IPS-11a (cell line): ENCODE results near the gene CEBPZOS.

Experiments
- H3K4me3 ChIP-seq: one replicate; pipeline ENCODE4 v1.5.1; 2013; ENCODE audit warnings: low read depth, low read length, control low read depth

Gene CEBPZOS

DNA sequence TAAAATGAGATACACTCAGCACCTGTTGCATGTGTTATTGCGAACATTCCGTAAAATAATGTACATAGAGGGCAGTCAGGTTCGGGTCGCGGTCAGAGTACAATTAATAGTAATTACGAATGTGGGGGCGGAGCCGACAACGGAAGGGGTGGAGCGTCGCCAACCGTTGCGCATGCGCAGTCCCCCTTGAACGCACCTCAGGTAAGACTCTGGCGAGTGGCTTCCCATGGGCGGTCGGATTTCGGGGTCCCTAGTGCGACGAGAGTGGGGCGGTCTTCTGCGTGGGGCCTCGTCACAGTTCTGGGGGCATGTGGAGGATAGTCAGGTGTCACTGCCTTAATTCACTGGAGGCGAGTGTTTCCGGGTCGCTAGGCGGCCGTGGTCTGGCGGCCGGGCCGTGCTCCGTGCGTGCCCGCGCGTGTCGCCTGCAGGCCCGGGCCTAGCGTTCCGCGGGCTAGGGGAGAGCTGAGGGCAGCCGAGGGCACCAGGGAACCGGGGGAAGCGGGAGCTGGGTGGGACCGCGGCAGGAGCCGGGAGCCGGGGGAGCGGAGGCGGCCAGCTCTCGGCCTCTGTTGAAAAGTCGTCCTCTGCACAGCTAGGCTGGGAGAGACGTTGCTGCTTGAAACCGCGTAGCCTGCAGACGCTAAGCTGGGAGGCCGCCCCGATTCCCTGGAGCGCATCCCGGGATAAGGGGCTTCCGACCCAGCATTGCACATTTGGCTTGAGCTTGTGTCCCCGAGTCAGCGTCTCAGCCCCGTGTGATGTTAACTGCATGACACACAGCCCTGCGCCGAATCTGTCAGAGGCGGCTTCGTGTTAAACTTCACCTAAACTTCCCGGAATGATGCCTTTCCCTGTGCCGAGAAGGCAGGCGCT, at the start of gene CEBPZOS:
Gene CEBPZOS (plus strand): TSS at position 177 of the 876 bp plus-strand sequence. CDS start 3,209 bp downstream, outside the sequence.
- peak within 1 kb of the TSS; percentile 84 for H3K4me3 ChIP-seq

- H3K4me3 ChIP-seq, result no peak overlapping the region
Observed at GRCh38 chr2:37148325-37148724, 48.0 kb upstream of the CEBPZOS start.

DNA sequence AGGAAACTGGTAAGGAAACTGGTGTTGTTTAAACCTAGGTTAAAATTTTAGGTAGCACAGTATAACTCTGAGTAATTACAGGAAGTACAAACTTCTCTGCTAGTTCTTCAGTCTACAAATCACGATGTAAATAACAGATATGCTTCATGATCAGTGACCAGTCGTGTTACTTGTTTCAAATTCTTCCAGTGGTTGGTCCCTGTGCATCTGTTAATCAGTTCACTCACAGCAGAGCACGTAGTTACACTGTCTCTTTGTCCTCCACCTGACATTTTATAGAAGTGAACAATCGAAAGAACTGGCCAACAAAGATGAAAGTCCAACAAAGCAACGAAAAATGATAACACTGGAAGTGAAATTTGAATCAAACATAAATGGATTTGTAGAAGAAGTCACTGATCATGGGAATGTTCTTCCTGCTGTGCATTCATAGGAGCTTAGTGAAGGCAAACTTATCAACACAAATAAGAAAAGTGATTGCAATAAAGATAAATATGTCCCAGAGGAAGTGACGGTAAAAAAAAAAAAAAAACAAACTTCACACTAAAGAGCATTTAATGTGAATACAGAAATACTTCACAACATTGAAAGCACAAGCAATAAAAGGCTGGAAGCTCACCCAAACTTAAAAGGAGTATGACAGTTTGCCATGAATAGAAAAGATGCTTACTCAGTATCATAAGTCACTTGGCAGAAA, 46.5 kb upstream of the CEBPZOS start:
- no peak overlapping the region for H3K4me3 ChIP-seq

- no peak overlapping the region for H3K4me3 ChIP-seq
Observed at GRCh38 chr2:37153224-37153623, 43.1 kb upstream of the CEBPZOS start.

DNA sequence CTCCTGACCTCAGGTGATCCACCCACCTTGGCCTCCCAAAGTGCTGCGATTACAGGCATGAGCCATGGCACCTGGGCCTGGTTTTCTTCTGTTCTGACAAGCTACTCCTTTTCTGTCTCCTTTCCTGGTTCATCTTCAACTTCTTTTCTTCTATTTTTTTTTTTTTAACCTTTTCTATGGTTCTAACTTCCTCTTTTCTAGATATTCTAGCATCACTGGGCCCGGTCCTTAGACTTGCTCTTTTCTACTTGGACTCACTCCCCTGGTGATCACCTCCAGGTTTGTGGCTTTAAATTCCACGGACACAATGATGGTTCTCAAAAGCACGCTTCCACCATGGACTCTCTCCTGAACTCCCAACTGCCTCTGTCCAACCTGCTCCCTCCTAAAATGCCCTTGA, 41.5 kb upstream of the CEBPZOS start:
- H3K4me3 ChIP-seq, result no peak overlapping the region

GRCh38 chr2:37156071-37156856, 40.0 kb upstream of the CEBPZOS start:
- H3K4me3 ChIP-seq, result peak overlapping the region; percentile 60

DNA sequence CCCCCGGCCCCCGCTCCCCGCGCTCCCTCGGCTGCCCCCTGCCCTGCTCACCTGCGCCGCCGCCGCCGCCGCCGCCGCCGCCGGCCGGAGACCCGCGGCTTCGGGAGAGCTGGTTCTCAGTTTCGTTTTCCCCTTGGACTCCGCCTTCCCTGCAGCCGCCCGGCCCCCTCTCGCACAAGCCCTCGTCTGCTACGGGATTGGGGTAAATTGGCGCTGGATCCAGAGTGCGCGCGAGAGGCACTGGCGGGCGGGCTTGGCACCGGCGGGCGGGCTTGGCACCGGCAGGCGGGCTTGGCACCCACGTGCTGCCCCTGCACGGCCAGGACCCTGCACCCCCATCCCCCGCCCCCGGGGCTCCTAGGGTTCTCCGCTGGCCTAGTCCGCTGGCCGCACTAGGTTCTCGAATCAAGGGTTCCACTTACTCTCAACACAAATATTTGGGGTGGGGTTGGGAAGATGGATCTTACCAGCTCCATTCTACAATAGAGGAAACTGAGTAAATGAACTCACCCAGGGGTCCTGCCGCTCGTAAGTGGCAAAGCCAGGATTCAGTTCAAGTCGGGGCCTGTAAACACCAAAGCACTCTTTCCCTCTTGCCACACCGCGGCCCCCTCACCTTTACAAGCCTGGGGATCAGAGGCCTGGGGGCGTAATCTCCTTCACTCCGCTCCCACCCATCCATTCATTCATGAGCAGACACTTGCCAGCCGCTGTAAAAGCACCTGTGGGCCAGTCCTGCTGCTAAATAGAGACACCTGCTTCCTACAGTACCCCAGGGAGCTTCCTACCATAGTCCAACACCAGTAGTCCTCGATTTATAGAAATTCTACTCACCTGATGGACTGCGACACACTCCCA, 39.2 kb upstream of the CEBPZOS start, which contains the start of gene EIF2AK2:
Gene EIF2AK2 (minus strand): TSS at position 124 of the 858 bp plus-strand sequence. CDS start 9,174 bp downstream, outside the sequence.
- peak within 1 kb of the TSS; percentile 60 for H3K4me3 ChIP-seq

- H3K4me3 ChIP-seq, result no peak overlapping the region
Observed at GRCh38 chr2:37164757-37165156, 31.5 kb upstream of the CEBPZOS start.

- no peak overlapping the region for H3K4me3 ChIP-seq
Observed at GRCh38 chr2:37167636-37168180, 28.6 kb upstream of the CEBPZOS start.

DNA sequence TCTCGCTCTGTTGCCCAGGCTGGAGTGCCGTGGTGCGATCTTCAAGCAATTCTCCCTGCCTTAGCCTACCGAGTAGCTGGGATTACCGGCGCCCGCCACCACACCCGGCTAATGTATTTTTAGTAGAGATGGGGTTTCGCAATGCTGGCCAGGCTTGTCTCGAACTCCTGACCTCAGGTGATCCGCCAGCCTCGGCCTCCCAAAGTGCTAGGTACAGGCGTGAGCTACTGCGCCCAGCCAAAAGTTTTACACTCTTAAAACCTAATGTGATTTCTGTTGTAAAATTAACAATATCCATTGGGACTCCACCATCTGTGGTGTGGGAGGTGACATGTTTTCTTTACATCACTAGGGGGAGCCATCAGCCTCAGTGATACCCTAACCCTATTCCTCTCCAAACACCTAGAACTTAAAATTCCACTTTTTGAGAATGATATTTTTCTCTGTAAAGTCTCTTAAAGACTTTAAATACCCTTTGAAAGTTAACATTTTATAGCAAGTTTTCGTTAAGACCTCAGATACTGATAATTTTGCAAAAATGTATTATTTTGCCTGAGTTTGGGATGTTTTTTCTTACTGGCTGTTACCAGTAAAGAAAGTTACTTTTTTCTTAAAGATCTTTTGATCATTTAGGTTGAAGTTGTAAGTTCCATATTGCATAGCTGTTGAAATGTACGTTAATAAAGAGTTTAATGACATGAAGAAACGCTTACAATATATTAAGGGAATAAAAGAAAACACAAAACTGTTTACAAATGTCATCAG, 27.9 kb upstream of the CEBPZOS start:
- H3K4me3 ChIP-seq, result no peak overlapping the region

DNA sequence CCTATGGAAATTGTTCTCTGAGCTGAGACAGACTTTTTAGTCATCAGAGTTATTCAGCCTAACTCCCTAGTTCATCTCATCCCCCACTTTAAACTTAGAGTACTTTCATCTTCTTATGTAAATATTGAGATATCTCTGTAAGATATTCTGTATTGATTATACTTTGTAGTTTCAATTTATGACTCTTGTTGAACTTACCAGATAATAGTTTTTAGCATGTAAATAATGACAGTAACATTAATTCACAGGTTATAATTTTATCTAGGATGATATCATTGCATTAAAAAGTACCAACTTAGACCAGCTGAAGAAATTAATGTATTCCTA, 24.7 kb upstream of the CEBPZOS start:
- no peak overlapping the region for H3K4me3 ChIP-seq

DNA sequence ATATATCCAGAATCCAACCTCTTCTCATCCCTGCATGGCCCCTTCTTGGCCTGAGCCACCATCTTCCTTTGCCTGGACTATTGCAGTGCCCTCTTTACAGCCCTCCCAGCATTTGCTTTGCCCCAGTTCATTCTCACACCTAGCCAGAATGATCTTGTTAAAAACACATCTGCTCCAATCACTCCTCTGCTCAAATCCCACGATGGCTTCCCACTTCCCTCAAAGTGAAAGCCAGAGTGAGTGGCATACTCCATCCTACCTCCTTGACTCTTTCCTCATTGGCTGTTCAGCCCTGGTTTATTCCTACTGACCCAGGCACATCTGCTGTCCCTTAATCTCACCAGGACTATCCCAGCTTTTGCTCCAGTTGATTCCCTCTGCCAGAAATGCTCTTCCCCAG, 22.6 kb upstream of the CEBPZOS start:
- H3K4me3 ChIP-seq, result no peak overlapping the region

GRCh38 chr2:37180006-37180639, 16.2 kb upstream of the CEBPZOS start:
- no peak overlapping the region for H3K4me3 ChIP-seq

GRCh38 chr2:37180640-37181039, 15.7 kb upstream of the CEBPZOS start:
- H3K4me3 ChIP-seq, result no peak overlapping the region

GRCh38 chr2:37181726-37182684, 14.3 kb upstream of the CEBPZOS start:
- H3K4me3 ChIP-seq, result no peak overlapping the region

- H3K4me3 ChIP-seq, result no peak within 1 kb of the TSS
Observed at GRCh38 chr2:37188570-37188969, 7.7 kb upstream of the CEBPZOS start, which contains the start of gene SULT6B1. SULT6B1 (minus strand) TSS chr2:37188670; CDS start chr2:37188640, 30 bp downstream.

DNA sequence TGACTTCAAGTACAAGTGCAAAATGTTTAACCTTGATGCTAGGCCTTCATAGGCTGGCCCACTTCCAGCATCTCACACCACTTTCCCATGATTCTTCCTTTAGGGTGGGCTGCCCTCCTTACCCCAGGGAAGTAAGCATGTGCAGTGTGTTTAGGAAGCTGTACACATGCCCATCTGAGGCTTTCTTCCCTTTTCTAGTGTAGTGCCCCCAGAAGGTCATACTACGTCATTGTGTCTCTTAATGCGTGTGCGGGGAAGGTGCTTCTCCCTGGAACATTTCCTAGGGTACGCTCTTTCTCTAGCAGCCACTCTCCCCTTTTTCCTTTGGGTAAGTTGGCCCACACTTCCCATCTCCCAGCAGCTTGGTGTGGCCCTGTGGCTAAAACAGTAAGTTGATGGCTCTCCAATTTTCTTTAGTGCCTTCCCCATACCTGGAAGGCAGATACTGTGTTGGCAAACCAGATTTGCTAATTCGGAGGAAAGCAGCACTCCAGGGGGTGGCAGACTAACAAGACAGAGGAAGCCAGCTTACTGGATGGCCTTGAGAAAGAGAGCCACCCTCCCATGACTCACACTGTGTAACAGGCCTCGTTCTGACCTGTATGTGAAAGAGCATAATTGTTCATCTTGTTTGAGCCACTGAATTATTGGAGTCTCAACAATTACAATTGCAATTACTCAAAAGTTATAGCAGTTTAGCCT, 6.7 kb upstream of the CEBPZOS start:
- H3K4me3 ChIP-seq, result no peak overlapping the region
